Islet of Langerhans (tissue), 1 donor: ENCODE data around the gene OR12D3.
"Not testable (repeated sequence)": the region's sequence is repeated elsewhere in the genome, so short reads cannot be mapped to it uniquely, and the experiment has no call there.

Experiments
- FAIRE-seq: peaks from one replicate; lab custom pipeline; 2011; peaks lifted over from hg19 to GRCh38; lab: Jason Lieb, UNC

The OR12D3 gene, protein sequence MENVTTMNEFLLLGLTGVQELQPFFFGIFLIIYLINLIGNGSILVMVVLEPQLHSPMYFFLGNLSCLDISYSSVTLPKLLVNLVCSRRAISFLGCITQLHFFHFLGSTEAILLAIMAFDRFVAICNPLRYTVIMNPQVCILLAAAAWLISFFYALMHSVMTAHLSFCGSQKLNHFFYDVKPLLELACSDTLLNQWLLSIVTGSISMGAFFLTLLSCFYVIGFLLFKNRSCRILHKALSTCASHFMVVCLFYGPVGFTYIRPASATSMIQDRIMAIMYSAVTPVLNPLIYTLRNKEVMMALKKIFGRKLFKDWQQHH

DNA sequence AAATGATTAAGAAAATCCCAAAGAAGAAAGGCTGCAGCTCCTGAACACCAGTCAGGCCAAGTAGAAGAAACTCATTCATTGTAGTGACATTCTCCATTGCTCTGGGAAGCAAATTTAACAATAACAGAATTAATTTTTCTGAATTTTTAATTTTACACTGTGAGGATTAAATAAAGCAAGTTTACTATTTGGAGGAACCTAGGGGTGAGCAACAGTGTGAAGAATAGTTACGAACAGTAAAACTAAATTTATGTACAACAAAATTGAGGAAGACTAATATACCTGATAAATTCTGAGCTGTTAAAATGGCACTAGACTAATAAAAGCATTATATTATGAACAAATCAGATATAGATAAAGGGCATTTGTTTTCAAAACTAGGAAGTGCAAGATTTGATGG is at the start of gene OR12D3:
OR12D3 (minus strand) TSS at position 101 of the 400 bp plus-strand sequence; CDS start at position 97, 4 bp downstream.
- FAIRE-seq = no peak

DNA sequence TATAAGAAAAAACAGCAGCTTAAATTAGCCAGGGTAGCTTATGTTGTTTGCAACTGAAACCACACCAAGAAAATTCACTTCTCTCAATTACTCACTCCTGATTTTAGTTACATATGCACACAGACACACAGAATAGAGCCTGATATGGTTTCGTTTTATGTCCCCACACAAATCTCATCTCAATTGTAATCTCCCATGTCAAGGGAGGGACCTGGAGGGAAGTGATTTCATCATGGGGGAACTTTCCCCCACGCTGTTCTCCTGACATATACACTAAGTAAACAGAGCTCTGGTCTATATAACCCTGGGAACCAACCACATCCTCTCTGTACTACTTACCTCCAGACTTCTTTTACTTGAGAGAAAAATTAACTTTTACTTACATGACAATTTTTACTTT is 49.5 kb upstream of the OR12D3 start:
- FAIRE-seq = no peak

DNA sequence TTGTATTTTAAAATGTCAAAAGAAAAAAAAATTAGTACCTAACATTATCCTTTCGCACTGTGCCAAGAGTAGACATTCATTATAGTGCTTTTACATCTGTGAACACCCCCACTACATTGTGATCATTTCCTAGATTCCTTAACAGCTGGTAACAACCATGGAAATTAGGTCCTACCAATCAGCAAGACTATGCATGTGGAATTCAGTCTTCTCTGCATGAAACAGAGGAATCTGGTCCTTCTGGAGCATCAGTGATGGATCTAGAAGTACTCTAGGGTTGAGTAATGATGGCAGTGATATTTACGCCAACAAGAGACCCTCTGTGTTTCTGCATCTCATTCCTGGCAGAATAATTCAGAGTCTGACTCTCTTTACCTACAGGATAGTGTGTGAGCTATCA is 49.1 kb upstream of the OR12D3 start:
- no peak for FAIRE-seq

DNA sequence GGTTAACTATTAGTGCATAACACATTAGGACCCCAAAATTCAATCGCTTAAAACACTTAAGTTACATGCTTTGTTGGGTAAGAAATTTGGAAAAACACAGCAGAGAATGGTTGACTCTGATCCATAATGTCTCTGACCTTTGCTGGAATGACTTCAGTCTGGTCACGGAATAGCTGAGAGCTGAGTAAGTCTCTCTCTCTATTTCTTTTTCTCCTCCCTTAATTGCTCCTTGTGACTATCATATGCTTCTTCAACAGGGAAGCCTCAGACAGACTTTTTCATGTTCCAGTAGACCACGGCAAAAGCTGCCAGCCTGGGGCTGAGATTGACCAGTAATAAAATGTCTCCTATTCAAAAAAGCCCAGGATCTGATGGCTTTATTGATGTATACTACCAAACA is 44.4 kb upstream of the OR12D3 start:
- no peak for FAIRE-seq

DNA sequence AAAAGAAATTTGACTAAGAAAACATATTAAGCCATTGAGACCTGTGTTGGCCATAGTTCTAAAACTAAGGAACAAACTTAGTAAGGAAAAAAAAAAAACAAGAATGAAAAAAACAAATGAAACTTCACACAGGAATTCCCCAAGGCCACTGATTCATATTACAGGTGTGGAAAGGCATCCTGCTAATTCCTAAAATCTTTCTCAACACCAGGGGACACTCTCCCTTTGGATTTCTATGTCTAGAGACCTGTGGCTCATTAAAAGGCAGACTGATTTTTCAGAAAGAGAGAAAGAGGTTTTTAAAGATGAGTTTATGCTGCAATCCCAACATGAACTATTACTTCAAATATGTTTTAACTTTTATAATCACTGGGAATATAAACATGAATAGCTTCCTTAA is 39.5 kb upstream of the OR12D3 start, which contains the start of gene OR12D1:
OR12D1 (plus strand) TSS at position 341 of the 400 bp plus-strand sequence.
- no peak for FAIRE-seq

DNA sequence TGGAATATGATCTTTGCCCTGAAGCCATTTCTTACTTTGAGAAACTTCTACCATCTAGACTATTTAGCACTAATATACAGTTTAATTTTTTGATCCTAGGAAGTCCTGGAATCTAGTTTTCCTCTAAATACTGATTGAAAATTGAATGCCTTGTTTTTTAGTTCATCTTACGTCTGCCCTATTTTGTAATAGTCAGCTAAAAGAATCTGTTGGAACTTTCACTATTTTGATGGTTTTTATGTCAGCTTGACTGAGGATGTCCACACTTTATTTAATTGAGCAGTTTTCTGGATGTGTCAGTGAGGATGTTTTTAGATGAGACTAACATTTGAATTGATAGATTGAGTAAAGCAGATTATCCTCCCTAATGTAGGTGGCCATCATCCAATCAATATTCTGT is 28.7 kb upstream of the OR12D3 start:
- FAIRE-seq = no peak

DNA sequence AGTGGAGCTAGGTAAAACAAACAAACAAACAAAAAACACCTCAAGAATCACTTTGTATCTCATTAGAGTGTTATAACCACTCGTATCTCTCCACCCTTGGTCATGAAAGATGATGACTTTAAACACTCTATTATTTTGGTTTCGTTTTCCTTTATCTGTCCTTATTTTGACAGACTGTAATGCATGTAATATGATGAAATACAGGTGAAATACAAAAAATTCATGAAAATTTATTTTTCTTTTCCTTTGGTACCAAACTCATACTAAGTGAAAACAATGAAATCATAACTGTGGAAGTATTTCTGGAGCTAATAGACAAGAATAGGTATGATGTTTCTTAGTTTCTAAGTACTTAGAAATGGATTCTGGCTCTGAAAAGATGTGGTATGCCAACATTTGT is 24.4 kb upstream of the OR12D3 start:
- no peak for FAIRE-seq

DNA sequence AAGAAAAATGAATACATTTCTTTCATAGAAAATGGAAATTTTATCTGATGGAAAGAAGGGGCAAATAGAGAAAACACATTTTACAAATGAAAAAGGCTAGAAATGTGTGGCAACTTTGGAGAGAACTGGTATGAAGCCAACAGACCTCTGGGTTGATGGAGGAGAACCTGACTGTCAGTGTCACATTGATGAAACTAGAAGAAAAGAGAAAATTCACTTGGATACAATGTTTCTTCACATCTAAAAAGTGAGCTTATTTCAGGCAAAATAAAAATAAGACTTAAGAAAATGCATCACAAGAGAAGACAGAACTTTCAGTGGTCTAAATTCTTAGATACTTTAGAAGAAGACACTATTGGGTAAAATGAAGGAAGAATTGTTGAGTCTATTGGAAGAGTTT is 20.2 kb upstream of the OR12D3 start, which contains the start of gene OR12D2:
OR12D2 (plus strand) TSS at position 301 of the 400 bp plus-strand sequence. CDS start 1,069 bp downstream, outside the sequence.
- FAIRE-seq = no peak

DNA sequence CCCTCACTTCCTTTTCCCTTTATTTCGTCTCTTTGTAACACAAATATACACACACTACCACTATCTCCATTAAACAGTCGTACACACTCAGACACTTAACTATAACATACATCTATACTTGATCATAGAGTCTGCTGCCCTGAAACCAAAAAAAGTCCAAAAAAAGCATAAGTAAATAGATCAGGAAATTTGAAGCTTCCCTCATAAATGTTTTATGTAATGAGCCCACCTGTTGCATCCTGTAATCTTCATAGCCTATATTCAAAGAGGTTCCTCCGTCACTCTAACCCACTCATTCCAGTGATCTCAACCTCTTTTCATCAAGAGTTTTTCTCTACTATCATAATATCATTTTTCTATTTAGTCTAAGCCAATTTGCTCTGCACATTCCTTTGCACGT is 13.4 kb upstream of the OR12D3 start:
- no peak for FAIRE-seq

DNA sequence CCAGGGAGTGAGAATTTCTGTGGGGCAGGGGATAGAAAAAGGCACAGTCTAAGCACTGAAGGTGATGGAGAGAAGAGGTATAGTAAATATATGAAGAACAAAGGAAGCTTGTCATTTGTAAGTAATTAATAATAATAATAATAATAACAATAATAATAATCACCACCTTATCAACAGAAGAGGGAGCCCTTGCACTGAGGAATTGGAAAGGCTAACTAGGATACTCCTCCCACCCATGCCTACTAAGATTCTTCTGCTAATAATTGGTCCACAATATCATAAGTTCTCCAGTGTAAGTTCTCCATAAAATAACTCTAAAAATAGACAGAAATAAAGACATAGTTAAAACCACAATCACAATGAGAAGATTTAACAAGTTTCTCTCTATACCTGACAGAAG is 912 bp upstream of the OR12D3 start:
- FAIRE-seq = no peak

DNA sequence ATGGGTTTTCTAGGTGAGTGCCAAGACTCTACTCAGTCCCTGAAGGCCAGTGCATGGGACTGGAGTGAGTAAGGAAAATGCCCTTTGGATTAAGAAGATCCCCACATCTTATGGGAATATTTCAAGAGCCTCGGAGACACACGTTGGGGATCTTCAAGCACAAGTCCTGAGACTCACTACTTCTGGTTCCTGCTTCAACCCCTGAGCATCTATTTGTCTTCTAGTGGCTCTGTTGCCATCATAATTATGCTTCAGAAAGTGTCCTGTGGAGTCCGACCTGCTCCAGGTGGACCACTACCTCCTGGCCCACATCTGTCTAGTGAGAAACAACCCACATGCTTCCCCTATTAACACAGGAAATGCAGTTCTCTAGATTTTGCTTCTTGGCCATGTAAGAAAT is 6.3 kb downstream of the OR12D3 start, which contains the start of gene OR5V1:
OR5V1 (minus strand) TSS at position 101 of the 400 bp plus-strand sequence. CDS start 12,670 bp downstream, outside the sequence.
- FAIRE-seq = no peak

DNA sequence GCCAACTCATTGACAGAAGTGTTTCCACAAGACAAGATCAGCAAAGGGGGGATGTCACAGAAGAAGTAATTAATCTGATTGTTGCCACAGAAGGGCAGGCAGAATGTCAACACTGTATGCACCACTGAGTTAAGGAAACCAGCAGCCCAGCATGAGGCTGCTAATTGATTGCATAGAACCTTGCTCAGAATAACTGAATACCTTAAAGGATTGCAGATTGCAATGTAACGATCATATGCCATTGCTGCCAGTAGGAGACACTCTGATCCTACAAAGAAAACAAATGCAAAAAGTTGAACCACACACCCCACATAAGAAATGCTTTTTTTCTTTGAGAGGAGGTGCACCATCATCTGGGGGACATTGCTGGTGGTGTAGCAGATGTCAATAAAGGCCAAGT is 19.5 kb downstream of the OR12D3 start:
- no peak for FAIRE-seq

DNA sequence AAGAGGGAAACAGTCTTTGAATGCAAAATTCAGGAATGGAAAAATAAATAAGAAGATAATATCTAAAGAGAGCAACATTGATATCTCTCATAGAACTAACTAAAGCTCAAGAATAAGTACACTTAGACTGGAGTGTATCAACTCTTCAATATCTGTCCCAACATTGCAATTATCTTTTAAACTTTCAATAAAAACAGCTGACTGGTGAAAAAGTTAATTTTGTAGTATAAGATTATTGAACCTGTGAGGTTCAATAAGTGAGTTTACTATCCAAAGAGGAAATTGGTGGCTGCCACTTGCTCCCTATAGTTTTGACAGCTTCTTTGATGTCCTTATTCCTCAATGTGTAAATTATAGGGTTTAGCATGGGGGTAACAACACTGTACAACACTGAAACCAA is 20.1 kb downstream of the OR12D3 start:
- FAIRE-seq = no peak

DNA sequence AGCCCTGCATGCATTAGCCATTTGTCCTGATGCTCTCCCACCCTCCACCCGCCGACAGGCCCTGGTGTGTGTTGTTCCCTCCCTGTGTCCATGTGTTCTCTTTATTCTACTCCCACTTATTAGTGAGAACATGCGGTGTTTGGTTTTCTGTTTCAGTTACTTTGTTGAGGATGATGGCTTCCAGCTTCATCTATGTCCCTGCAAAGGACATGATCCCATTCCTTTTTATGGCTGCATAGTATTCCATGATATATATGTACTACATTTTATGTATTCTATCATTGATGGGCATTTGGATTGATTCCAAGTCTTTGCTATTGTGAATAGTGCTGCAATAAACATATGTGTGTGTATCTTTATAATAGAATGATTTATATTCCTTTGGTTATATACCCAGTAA is 25.7 kb downstream of the OR12D3 start:
- FAIRE-seq = not testable (repeated sequence)

DNA sequence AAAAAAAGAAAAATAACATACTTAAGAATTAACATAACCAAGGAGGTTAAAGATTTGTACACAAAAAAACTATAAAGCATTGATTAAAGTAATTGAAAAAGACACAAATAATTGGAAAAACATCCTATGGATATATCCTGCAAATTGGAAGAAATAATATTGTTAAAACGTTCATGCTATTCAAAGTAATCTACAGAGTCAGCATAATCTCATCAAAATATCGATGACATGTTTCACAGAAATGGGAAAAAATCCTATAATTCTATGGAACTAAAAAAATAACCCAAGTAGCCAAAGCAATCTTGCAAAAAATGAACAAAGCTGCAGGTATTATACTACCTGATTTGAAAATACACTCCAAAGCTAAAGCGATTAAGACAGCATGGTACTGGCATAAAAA is 29.7 kb downstream of the OR12D3 start:
- FAIRE-seq = no peak

DNA sequence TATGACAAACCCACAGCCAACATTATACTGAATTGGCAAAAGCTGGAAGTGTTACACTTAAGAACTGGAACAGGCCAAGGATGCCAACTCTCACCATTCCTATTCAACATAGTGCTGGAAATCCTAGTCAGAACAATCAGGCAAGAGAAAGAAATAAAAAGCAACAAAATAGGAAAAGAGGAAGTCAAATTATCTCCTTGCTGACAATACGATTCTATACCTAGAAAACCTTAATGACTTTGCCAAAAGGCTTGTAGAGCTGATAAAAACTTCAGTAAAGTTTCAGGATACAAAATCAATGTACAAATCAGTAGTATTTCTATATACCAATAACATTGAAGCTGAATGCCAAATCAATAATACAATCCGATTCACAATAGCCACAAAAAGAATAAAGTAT is 38.8 kb downstream of the OR12D3 start:
- no peak for FAIRE-seq

DNA sequence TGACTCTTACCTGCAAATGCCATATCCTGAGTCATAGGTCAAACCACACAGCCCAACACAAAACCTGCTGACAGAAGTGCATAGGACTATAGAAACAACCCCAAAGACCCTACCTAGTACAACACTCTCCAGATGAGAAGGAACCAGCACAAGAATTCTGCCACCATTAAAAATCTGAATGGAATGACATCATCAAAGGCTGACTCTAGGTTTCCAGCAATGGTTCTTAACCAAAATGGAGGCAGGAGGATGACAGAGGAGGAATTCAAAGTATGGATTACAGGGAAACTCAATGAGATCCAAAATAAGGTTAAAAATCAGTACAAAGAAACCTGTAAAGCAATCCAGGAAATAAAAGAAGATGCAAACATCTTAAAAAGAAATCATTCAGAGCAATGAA is 42.4 kb downstream of the OR12D3 start:
- FAIRE-seq = no peak

DNA sequence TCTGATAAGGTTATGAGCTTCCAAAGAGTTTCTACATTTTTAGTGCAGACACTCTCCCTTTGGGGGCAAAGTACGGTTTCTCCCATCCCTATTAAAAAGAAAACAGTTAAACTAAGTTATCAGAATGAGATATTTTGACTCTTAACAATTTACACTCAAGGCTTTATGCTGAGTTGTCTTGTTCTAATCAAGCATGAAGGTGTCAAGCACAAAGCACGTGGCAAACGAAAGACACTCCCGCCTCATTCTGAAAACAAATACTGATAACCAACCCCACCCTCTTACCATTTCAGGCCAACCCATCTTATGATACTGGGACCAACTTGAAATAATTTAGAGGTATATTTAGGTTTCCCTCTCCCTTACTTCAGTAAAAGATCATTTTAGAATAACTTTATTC is 49.3 kb downstream of the OR12D3 start:
- FAIRE-seq = no peak
